ENCODE data around the gene SHISA5. TPM values are rescaled to one million over a fixed set of nuclear protein-coding genes. Genes with fewer than 3 reads are reported as not detected.
A peak's percentile ranks its signal among the peaks of the same experiment; 100 is the strongest.

SHISA5 gene
- total and polyA plus RNA-seq, 10 of the 15 experiments (the other 5 are each of a cell fraction or from before 2014, with no cell fraction given) = 17.1 to 148 (median 67.3) TPM

- TF ChIP-seq HSF1 (IDR thresholded peaks at IDR 0.05; ENCODE audit: low read depth, low read length) (no peak), HCFC1 (IDR thresholded peaks at IDR 0.05; ENCODE audit: low read length) (no peak; the same call in 1 of the 2 replicates), SPI1 (IDR thresholded peaks at IDR 0.05; ENCODE audit: borderline replicate concordance, insufficient read depth, low read depth, low read length) (peak; percentile 97), SMC3 (IDR thresholded peaks at IDR 0.05; ENCODE audit: borderline replicate concordance, low read length) (peak; percentile 70), SMAD5 (IDR thresholded peaks at IDR 0.05; ENCODE audit: low read depth) (peak; percentile 94), ATF3 (IDR thresholded peaks at IDR 0.05; ENCODE audit: borderline replicate concordance, extremely low read depth, low read depth, low read length) (peak; percentile 43; the same call in 1 of the 2 replicates), FOXM1 (IDR thresholded peaks at IDR 0.05; ENCODE audit: low read depth, low read length) (no peak), SRF (IDR thresholded peaks at IDR 0.05; ENCODE audit: low read depth in 2 of 2, low read length in 2 of 2) (no peak), SP1 (IDR thresholded peaks at IDR 0.05; ENCODE audit: low read depth, low read length) (peak; percentile 64), ZBTB4 (CRISPR knock-in tag; IDR thresholded peaks at IDR 0.05) (no peak), CHD4 (IDR thresholded peaks at IDR 0.05) (no peak), NFIC (IDR thresholded peaks at IDR 0.05; ENCODE audit: low read depth, low read length) (no peak), POU2F2 (IDR thresholded peaks at IDR 0.05; ENCODE audit: borderline replicate concordance, low read depth, low read length) (peak; percentile 90), EZH2 (IDR thresholded peaks at IDR 0.05; ENCODE audit: borderline replicate concordance, control insufficient read depth, low read depth, low read length) (no peak)
- TF ChIP-seq, protein P1, sequence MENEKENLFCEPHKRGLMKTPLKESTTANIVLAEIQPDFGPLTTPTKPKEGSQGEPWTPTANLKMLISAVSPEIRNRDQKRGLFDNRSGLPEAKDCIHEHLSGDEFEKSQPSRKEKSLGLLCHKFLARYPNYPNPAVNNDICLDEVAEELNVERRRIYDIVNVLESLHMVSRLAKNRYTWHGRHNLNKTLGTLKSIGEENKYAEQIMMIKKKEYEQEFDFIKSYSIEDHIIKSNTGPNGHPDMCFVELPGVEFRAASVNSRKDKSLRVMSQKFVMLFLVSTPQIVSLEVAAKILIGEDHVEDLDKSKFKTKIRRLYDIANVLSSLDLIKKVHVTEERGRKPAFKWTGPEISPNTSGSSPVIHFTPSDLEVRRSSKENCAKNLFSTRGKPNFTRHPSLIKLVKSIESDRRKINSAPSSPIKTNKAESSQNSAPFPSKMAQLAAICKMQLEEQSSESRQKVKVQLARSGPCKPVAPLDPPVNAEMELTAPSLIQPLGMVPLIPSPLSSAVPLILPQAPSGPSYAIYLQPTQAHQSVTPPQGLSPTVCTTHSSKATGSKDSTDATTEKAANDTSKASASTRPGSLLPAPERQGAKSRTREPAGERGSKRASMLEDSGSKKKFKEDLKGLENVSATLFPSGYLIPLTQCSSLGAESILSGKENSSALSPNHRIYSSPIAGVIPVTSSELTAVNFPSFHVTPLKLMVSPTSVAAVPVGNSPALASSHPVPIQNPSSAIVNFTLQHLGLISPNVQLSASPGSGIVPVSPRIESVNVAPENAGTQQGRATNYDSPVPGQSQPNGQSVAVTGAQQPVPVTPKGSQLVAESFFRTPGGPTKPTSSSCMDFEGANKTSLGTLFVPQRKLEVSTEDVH (IDR thresholded peaks at IDR 0.05; ENCODE audit: low read depth, partially characterized antibody) = no peak
- TF ChIP-seq, protein P2, sequence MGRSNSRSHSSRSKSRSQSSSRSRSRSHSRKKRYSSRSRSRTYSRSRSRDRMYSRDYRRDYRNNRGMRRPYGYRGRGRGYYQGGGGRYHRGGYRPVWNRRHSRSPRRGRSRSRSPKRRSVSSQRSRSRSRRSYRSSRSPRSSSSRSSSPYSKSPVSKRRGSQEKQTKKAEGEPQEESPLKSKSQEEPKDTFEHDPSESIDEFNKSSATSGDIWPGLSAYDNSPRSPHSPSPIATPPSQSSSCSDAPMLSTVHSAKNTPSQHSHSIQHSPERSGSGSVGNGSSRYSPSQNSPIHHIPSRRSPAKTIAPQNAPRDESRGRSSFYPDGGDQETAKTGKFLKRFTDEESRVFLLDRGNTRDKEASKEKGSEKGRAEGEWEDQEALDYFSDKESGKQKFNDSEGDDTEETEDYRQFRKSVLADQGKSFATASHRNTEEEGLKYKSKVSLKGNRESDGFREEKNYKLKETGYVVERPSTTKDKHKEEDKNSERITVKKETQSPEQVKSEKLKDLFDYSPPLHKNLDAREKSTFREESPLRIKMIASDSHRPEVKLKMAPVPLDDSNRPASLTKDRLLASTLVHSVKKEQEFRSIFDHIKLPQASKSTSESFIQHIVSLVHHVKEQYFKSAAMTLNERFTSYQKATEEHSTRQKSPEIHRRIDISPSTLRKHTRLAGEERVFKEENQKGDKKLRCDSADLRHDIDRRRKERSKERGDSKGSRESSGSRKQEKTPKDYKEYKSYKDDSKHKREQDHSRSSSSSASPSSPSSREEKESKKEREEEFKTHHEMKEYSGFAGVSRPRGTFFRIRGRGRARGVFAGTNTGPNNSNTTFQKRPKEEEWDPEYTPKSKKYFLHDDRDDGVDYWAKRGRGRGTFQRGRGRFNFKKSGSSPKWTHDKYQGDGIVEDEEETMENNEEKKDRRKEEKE (IDR thresholded peaks at IDR 0.05) = no peak
Measured at GRCh38 chr3:48465531-48466378, 38.2 kb downstream of the SHISA5 start (continued).
